Caki2 (cell line): ENCODE measurements around the gene SIGMAR1. TPM values are rescaled to one million over a fixed set of nuclear protein-coding genes. Genes with fewer than 3 reads are reported as not detected.

Experiments used
- DNase-seq: peaks from one replicate; pipeline ENCODE4 v3.0.0-alpha.2; 2015; ENCODE audit warnings: low read depth
- in situ Hi-C: cut with HindIII; loops from 2 replicates; pipeline ENCODE4 v1.10.0; 2016; ENCODE audit warnings: low sequenced_read_pairs, low pct_unique_long_range_greater_than_20kb, mixed read lengths
- total RNA-seq: library from RNA; depleted of rRNA; stranded (reverse); fragments of >200 nt; shearing (Covaris generic); gene quantifications from 2 replicates; pipeline ENCODE4 v1.2.3, GENCODE V29; 2014; ENCODE audit warnings: low replicate concordance

SIGMAR1 gene
- total RNA-seq, 1 experiment from 2014 or later, result 93.9 TPM

DNA sequence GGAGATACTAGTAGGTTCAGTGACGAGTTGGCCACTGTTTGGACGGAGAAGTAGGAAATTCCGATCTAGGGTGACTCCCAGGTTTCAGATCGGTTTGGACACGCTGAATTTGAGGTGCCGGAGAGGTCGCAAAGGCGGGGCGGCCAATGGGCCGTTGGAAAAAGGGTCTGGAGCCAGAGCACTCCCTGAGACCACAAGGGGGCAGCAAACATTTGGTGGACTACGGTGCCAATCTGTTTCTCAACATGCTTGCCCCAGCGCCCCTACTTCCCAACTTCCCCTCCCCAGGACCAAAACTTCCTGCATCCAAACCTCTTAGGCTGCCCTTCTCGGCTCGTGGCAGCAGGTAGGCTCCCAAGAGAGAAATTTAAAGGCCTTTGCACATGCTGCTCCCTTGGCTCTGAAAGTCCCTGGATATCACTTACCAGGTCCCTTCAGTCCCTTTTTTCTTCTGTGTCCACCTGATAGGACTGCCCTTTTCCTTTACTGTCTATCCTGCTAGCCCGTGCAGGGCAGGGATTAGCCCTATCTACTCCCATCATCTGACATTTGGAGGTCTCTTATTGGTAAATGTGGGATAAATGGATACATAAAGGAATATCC lies 24.7 kb downstream of the SIGMAR1 start:
- in situ Hi-C loops, result no loop called here
- peak; percentile 56 for DNase-seq

DNA sequence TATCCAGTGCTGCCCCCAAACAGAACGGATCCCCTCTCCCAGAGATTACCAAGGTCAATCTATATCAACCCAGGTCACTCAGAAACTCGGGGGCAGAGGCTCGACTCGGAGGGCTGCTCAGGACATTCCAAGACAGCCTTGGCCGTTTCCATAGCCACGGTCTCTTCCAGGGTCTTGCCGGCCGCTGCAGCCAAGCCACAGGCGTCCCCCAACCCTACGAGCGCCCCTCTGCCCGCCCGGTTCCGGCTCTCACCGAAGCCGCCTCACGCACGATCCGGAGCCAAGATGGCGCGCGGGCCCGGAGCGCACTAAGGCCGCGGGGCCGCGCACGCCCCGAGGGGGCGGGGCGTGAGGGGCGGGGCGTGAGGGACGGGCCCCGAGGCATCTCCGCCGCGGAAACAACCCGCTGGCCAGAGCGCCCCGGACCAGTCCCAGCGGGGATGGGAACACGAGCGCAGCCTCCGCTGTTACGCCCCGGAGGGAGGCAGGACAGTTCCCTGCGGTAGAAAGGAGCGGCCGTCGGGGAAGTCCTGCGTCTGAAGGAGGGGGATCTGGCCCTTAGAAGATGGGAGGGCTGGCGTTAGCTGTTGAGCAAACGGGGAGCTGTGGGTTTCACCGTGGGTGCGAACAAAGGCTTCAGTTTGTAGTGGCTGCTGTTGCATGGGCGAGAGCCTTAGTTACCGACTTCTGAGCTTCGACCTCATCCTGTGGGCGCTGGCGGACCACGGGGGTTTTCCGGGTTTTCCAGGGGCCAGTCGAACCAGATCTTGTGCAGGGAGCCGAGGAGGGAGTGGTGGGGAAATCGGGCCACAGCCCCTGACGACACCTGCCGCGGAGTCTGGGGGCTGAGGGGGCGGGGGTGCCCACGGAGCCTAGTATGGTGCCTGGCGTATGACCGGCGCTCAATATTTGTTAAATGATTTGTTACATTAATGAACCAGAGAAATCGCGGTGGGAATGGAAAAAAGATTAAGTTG lies 25.5 kb downstream of the SIGMAR1 start, which contains the start of gene RPP25L:
TSS of gene RPP25L (minus strand) at position 287 of the 977 bp plus-strand sequence. CDS start 801 bp downstream, outside the sequence.
- in situ Hi-C loops, result no loop called here
- DNase-seq, result peak; percentile 69

- in situ Hi-C loops, result no loop called here
- DNase-seq, result no peak
Measured at GRCh38 chr9:34611251-34611810, 26.3 kb downstream of the SIGMAR1 start.

DNA sequence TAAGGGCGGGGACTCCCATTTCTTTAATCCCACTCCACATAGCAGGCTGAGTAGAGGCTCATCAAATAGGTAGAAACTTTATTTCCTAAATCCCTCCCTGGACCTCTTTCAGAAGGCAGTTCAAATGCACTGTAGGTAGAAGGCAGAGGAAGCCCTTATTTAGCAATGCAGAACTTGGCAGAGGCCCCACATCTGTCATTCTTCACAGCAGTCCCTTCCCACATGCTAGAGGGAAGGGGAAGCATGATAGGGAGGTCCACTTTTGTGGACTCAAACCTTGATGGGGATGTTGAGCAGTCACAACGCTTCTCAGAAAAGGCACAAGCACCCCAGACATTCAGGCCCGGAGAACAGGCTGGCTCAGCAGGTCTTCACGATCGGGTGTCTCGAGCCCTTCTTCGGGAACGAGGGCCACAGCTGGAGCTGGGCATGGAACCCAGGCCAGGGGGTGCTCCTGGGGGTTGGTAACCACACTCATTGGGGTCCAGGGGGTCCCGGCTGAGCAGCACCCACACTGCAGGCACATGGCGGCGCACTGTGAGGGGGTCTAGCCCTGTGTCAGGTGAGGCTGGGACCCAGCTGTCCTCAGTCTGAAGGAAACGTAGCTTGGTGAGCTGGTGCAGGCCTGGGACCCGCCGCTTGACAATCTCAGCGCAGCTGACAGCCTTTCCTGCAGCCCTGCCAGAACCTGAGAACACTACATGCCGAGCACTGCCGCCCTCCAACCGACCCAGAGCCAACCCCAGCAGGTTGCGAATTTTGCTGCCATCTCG lies 27.0 kb downstream of the SIGMAR1 start:
- no peak for DNase-seq
- in situ Hi-C loops, result no loop called here

DNA sequence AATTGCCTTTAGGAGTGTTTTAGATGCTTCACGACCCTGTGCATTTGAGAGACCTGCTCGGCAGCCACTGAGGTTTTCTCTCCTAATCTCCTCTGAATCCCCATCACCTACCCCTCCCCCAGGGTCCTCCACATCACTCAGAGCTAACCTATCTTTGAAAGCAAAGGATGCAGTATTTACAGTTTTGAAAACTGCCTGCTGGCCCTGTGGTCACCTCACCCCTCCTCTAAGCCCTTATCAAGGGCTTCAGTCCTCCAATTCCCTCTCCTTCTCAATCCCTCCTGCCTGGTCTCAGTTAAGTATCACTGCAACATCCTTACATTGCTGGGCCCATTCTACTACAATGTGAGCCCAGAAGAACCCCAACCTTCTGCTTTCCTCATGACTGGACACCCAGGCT lies 30.3 kb downstream of the SIGMAR1 start:
- DNase-seq, result no peak
- in situ Hi-C loops, result no loop called here

GRCh38 chr9:34606905-34607304 lies 30.7 kb downstream of the SIGMAR1 start:
- DNase-seq, result no peak
- in situ Hi-C loops, result no loop called here

DNA sequence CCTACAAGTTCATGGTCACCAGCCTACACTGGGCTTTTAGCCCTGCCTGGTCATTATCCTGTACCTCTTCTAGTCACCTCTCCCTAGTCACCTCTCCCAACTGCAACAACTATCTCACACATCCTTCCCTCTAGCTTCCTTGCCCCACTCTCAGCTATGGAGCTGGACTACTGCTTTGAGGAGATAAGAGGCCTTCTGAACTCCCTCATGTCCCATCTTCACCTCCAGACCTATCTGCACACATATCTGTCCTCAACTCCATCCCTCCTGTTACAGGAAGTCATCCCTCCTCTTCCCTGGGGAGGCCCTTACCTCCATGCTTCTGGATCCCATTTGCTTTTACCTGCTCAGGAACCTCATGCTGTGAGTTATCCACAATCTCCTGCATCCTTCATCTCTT lies 31.4 kb downstream of the SIGMAR1 start:
- in situ Hi-C loops, result no loop called here
- DNase-seq, result no peak

DNA sequence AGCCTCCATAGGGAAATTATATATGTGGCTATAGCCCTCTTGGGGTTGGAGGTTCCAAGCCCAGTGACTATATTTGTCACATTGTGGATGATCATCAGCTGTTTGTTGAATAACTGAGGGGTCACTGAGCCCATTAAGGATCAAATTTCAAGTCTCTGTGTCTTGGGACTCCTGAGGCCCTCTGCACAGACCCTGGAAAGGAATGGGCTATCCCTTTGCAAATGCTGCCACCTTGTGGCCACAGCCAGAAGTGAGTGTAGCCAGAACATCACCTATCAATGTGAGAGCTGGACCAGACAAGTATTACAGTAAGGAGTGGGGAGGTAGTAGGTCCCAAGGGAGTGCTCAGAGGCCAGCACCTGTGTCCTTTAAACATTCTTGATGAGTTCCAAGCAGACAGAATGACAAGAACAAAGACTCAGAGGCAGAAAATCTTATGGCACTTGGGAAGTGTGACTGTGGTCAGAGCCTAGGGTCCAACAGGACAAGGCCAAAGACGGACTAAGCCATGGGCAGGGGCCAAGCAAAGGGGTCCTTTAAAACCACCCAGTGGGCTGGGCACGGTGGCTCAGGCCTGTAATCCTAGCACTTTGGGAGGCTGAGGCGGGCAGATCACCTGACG lies 33.9 kb downstream of the SIGMAR1 start:
- in situ Hi-C loops, result no loop called here
- DNase-seq, result peak; percentile 51

- in situ Hi-C loops, result no loop called here
- no peak for DNase-seq
Measured at GRCh38 chr9:34601937-34602573, 35.5 kb downstream of the SIGMAR1 start.

- in situ Hi-C loops, result no loop called here
- no peak for DNase-seq
Measured at GRCh38 chr9:34600908-34601307, 36.7 kb downstream of the SIGMAR1 start.

GRCh38 chr9:34599546-34599945 lies 38.0 kb downstream of the SIGMAR1 start:
- no peak for DNase-seq
- in situ Hi-C loops, result no loop called here

- no peak for DNase-seq
- in situ Hi-C loops, result no loop called here
Measured at GRCh38 chr9:34594177-34594576, 43.4 kb downstream of the SIGMAR1 start.

DNA sequence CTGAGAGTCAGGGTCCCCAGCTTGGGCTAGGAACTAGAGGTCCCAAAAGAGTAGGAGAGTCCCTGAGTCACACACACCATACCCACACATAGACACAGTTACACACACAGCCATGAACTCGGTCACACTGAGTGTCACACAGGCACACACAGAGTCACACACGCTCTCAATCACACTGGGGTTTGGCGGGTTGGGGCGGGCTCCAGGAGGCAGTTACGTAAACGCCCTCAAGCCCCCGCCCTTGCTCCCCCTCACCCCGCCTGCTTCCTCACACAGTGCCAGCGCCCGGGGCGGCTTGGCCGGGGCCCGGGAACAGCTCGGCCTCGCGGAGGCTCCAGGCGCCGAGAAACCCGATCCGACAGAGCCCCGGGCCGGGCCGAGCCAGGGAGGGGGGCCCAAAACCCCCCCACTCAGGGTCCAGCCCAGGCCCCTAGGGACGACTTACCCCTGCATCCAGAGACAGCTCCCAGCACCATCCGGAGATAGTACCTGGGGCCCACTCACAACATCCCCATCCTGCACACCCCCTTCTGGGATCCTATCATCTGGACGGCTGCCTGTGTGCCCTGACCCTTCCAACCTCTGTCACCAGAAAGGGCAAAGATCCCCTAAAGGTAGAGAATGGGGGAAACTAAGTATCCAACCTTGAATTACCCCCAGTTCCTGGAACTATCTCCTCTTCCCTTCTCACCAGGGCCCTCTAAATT lies 44.5 kb downstream of the SIGMAR1 start:
- no peak for DNase-seq
- in situ Hi-C loops, result no loop called here

GRCh38 chr9:34591917-34592866 lies 45.4 kb downstream of the SIGMAR1 start:
- in situ Hi-C loops, result no loop called here
- DNase-seq, result no peak

GRCh38 chr9:34591248-34591916 lies 46.2 kb downstream of the SIGMAR1 start:
- DNase-seq, result peak; percentile 51
- in situ Hi-C loops, result no loop called here
